H1 (cell line): ENCODE results near the gene RBM19.

Experiments
- BCL11A ChIP-seq, 2 experiments: IDR thresholded peaks; one replicate each; pipeline ENCODE4 v1.6.1; 2011; ENCODE audit warnings: low read depth in 2 of 2, low read length in 2 of 2, mild to moderate bottlenecking in 2 of 2
- BRCA1 ChIP-seq: IDR thresholded peaks from 2 replicates; pipeline ENCODE4 v1.6.1; 2012; ENCODE audit warnings: low read depth, low read length, improper control_type of control experiment
- EZH2 ChIP-seq: fragments of 200-600 bp; sonication (generic); IDR thresholded peaks from 2 replicates; pipeline ENCODE4 v1.7.1; 2012; ENCODE audit warnings: low read depth, mild to moderate bottlenecking, moderate library complexity, low read length, inconsistent platforms; ENCODE audit not compliant: severe bottlenecking
- HDAC6 ChIP-seq: IDR thresholded peaks from one replicate; pipeline ENCODE4 v1.7.1; 2012; ENCODE audit warnings: low read depth, mild to moderate bottlenecking, inconsistent platforms, low read length, moderate library complexity
- POLR2A ChIP-seq, 2 experiments: IDR thresholded peaks; 1 replicate in 1 of 2; 2 replicates in 1 of 2; pipeline ENCODE4 v1.6.1; 2011; ENCODE audit warnings: low read depth in 2 of 2, low read length in 2 of 2, mild to moderate bottlenecking in 2 of 2; ENCODE audit errors: control extremely low read depth in 1 of 2
- POLR2AphosphoS5 ChIP-seq: IDR thresholded peaks from 2 replicates; pipeline ENCODE4 v1.6.1; 2011; ENCODE audit warnings: low read depth, low read length
- ZNF274 ChIP-seq: IDR thresholded peaks from 2 replicates; pipeline ENCODE4 v1.7.0; 2012; ENCODE audit warnings: low read length, borderline replicate concordance; ENCODE audit errors: extremely low read depth
- TF ChIP-seq, protein P1 (sequence below), 3 experiments: IDR thresholded peaks; 1 replicate in 2 of 3; 2 replicates in 1 of 3; pipeline versions ENCODE4 v1.5.1 to v1.6.1; 2011; ENCODE audit warnings: low read length in 3 of 3, mild to moderate bottlenecking in 3 of 3, inconsistent platforms in 2 of 3, low read depth in 1 of 3, moderate library complexity in 1 of 3; ENCODE audit not compliant: insufficient read depth in 1 of 3; ENCODE audit errors: control extremely low read depth in 1 of 3

DNA sequence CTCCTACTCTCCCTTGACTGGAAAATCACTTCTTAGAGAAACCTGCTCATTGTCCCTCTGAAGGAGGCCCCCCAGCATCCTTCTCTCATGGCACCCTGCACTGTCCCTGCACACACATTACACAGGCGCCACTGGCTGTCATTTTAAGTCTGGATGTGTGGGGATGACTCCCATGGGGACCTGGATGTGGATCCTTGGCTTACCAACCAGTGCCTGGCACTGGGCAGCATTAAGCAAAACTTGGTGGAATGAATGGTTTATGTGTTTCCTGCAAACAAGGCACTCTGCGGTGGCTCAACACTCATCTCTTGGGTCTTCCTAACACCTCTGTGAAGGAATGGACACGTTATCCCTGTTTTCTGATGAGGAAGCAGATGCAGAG, 162.4 kb downstream of the RBM19 start:
- TF ChIP-seq, protein P1, sequence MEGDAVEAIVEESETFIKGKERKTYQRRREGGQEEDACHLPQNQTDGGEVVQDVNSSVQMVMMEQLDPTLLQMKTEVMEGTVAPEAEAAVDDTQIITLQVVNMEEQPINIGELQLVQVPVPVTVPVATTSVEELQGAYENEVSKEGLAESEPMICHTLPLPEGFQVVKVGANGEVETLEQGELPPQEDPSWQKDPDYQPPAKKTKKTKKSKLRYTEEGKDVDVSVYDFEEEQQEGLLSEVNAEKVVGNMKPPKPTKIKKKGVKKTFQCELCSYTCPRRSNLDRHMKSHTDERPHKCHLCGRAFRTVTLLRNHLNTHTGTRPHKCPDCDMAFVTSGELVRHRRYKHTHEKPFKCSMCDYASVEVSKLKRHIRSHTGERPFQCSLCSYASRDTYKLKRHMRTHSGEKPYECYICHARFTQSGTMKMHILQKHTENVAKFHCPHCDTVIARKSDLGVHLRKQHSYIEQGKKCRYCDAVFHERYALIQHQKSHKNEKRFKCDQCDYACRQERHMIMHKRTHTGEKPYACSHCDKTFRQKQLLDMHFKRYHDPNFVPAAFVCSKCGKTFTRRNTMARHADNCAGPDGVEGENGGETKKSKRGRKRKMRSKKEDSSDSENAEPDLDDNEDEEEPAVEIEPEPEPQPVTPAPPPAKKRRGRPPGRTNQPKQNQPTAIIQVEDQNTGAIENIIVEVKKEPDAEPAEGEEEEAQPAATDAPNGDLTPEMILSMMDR (IDR thresholded peaks at IDR 0.05; ENCODE audit: control extremely low read depth in 1 of 3, insufficient read depth in 1 of 3, low read depth in 1 of 3, low read length in 3 of 3) = no peak
- TF ChIP-seq HDAC6 (no peak), BCL11A (IDR thresholded peaks at IDR 0.05; ENCODE audit: low read depth in 2 of 2, low read length in 2 of 2) (no peak), ZNF274 (no peak), POLR2A (IDR thresholded peaks at IDR 0.05; ENCODE audit: control extremely low read depth in 1 of 2, low read depth in 2 of 2, low read length in 2 of 2) (no peak), BRCA1 (no peak), EZH2 (no peak), POLR2AphosphoS5 (no peak)
